HCT116 (cell line): ENCODE measurements around the gene PRKN. TPM values are rescaled to one million over a fixed set of nuclear protein-coding genes. Genes with fewer than 3 reads are reported as not detected.

Experiments used
- ATAC-seq: fragments of 200-7000 bp; cut with Tn5 transposase; 2 replicates; pipeline ENCODE4 v1.9.1; 2020; ENCODE audit warnings: mild to moderate bottlenecking, moderate library complexity
- BruUV-seq: library from RNA; stranded (reverse); fragments of 400-500 nt; replicated peaks from 2 replicates; lab custom pipeline; 2021; lab: Mats Ljungman, UMichigan
- CTCF ChIA-PET: fragments of 300-600 bp; sonication (Branson Sonifier 250); formaldehyde crosslinking; loops from one replicate; lab custom pipeline; 2021; ENCODE audit warnings: antibody characterized with exemption; lab: Charles Lee
- POLR2A ChIA-PET: fragments of 300-600, 350-600 bp; sonication (Branson Sonifier 250); formaldehyde crosslinking; loops from one replicate; lab custom pipeline; 2021; ENCODE audit warnings: antibody characterized with exemption; lab: Charles Lee
- RAD21 ChIA-PET, 2 experiments: fragments of 300-600 bp; sonication (Branson Sonifier 250); formaldehyde crosslinking; loops; one replicate each; lab custom pipeline; 2023; ENCODE audit warnings: low total read pairs in 2 of 2; ENCODE audit not compliant: uncharacterized antibody in 2 of 2, unreplicated experiment in 2 of 2, low non-redundant PET in 1 of 2; lab: Charles Lee
- DNase-seq: peaks from one replicate; pipeline ENCODE4 v3.0.0-alpha.2; 2010; ENCODE audit warnings: low read depth, low spot score
- H2AFZ ChIP-seq: fragments of 200-600 bp; shearing (Covaris generic), sonication (generic); 2 replicates; pipeline ENCODE4 v1.6.1; 2017; ENCODE audit warnings: low read depth, mixed run types, mixed read lengths, antibody characterized with exemption, low read length; ENCODE audit not compliant: poor library complexity, severe bottlenecking
- H3K27ac ChIP-seq: 2 replicates; pipeline ENCODE4 v1.5.1; 2012; ENCODE audit warnings: low read depth, low read length
- H3K27me3 ChIP-seq: fragments of 200-600 bp; sonication (generic); 2 replicates; pipeline ENCODE4 v1.6.1; 2016; ENCODE audit warnings: mixed run types, low read length, mixed read lengths; ENCODE audit not compliant: insufficient read depth
- H3K36me3 ChIP-seq, 2 experiments: fragments of 200-500 bp in 1 of 2; fragments of 200-600 bp in 1 of 2; sonication (Bioruptor generic) in 1 of 2; sonication (generic) in 1 of 2; 2 replicates each; pipeline versions ENCODE4 v1.5.1 to v1.6.1; 2014 to 2016; ENCODE audit warnings: low read length in 2 of 2, inconsistent platforms in 1 of 2, mixed read lengths in 1 of 2, mixed run types in 1 of 2; ENCODE audit not compliant: insufficient read depth in 2 of 2, control insufficient read depth in 1 of 2
- H3K4me1 ChIP-seq, 2 experiments: fragments of 200-600 bp in 1 of 2; sonication (generic) in 1 of 2; 2 replicates each; pipeline versions ENCODE4 v1.5.1 to v1.6.1; 2012 to 2017; ENCODE audit warnings: low read length in 2 of 2, inconsistent platforms in 1 of 2, mild to moderate bottlenecking in 1 of 2, mixed read lengths in 1 of 2, mixed run types in 1 of 2, moderate library complexity in 1 of 2; ENCODE audit not compliant: insufficient read depth in 2 of 2, control insufficient read depth in 1 of 2
- H3K4me2 ChIP-seq: fragments of 200-600 bp; sonication (generic); 2 replicates; pipeline ENCODE4 v1.6.1; 2017; ENCODE audit warnings: mixed run types, low read length, mixed read lengths
- H3K4me3 ChIP-seq, 2 experiments: fragments of 200-600 bp in 1 of 2; sonication (generic) in 1 of 2; replicated peaks in 1 of 2; 2 replicates each; pipeline ENCODE4 v1.5.1; 2011 to 2016; ENCODE audit warnings: low read length in 2 of 2, control low read depth in 1 of 2, low read depth in 1 of 2, mild to moderate bottlenecking in 1 of 2, mixed read lengths in 1 of 2, mixed run types in 1 of 2
- H3K79me2 ChIP-seq: fragments of 200-600 bp; sonication (generic); 2 replicates; pipeline ENCODE4 v1.6.1; 2017; ENCODE audit warnings: mild to moderate bottlenecking, mixed run types, low read length, moderate library complexity, mixed read lengths; ENCODE audit not compliant: insufficient read depth
- H3K9ac ChIP-seq: fragments of 200-600 bp; sonication (generic); 2 replicates; pipeline ENCODE4 v1.6.1; 2016; ENCODE audit warnings: low read length, mixed read lengths
- H3K9me2 ChIP-seq: fragments of 200-600 bp; sonication (generic), shearing (Covaris generic); 2 replicates; pipeline ENCODE4 v1.6.1; 2017; ENCODE audit warnings: mixed run types, mild to moderate bottlenecking, moderate library complexity; ENCODE audit not compliant: insufficient read depth
- H3K9me3 ChIP-seq, 2 experiments: fragments of 200-500 bp in 1 of 2; fragments of 200-600 bp in 1 of 2; sonication (Bioruptor generic) in 1 of 2; sonication (generic) in 1 of 2; 2 replicates each; pipeline ENCODE4 v1.6.1; 2014 to 2017; ENCODE audit warnings: low read length in 2 of 2, mixed read lengths in 2 of 2, inconsistent platforms in 1 of 2, low read depth in 1 of 2, mild to moderate bottlenecking in 1 of 2, mixed run types in 1 of 2, moderate library complexity in 1 of 2; ENCODE audit not compliant: control insufficient read depth in 1 of 2, insufficient read depth in 1 of 2
- H4K20me1 ChIP-seq: fragments of 200-600 bp; sonication (generic), shearing (Covaris generic); 2 replicates; pipeline ENCODE4 v1.6.1; 2017; ENCODE audit warnings: mixed run types, mild to moderate bottlenecking, moderate library complexity; ENCODE audit not compliant: insufficient read depth
- CBX3 ChIP-seq: IDR thresholded peaks from 2 replicates; pipeline ENCODE4 v1.6.1; 2012; ENCODE audit warnings: low read depth
- EGR1 ChIP-seq: IDR thresholded peaks from 2 replicates; pipeline ENCODE4 v1.6.1; 2012; ENCODE audit warnings: low read depth
- EZH2phosphoT487 ChIP-seq: fragments of 200-600 bp; IDR thresholded peaks from 2 replicates; pipeline ENCODE4 v1.6.1; 2018; ENCODE audit warnings: antibody characterized with exemption, borderline replicate concordance
- POLR2AphosphoS5 ChIP-seq: IDR thresholded peaks from 2 replicates; pipeline ENCODE4 v1.6.1; 2011; ENCODE audit warnings: mild to moderate bottlenecking, low read depth, low read length, moderate library complexity
- RAD21 ChIP-seq: IDR thresholded peaks from 2 replicates; pipeline ENCODE4 v1.6.1; 2012; ENCODE audit warnings: low read depth, mild to moderate bottlenecking
- SIN3A ChIP-seq: IDR thresholded peaks from 2 replicates; pipeline ENCODE4 v1.6.1; 2012; ENCODE audit warnings: low read depth
- SP1 ChIP-seq: IDR thresholded peaks from 2 replicates; pipeline ENCODE4 v1.6.1; 2012; ENCODE audit warnings: low read depth
- TCF7L2 ChIP-seq: IDR thresholded peaks from 2 replicates; pipeline ENCODE4 v1.7.0; 2011; ENCODE audit warnings: borderline replicate concordance, inconsistent platforms; ENCODE audit not compliant: insufficient read depth, insufficient read length; ENCODE audit errors: extremely low read depth
- YY1 ChIP-seq: IDR thresholded peaks from 2 replicates; pipeline ENCODE4 v1.6.1; 2011; ENCODE audit warnings: low read length, low read depth, moderate library complexity, mild to moderate bottlenecking; ENCODE audit not compliant: insufficient replicate concordance; ENCODE audit errors: extremely low read depth
- ZFX ChIP-seq: fragments of 450-650 bp; IDR thresholded peaks from 2 replicates; pipeline ENCODE4 v1.6.1; 2017
- intact Hi-C: fragments of 100-400 bp; cut with micrococcal nuclease; formaldehyde crosslinking; loops from 2 replicates; pipeline ENCODE4 v1.10.0; 2022
- total RNA-seq: library from RNA; stranded (reverse); gene quantifications from one replicate; pipeline ENCODE4 v1.2.1, GENCODE V29; 2021; ENCODE audit not compliant: unreplicated experiment
- TF ChIP-seq, protein P1 (sequence below): IDR thresholded peaks from 2 replicates; pipeline ENCODE4 v1.6.1; 2012

PRKN gene
- total RNA-seq, 1 experiment from 2014 or later = 2.6 TPM

GRCh38 chr6:161376367-161376766 is 1351.2 kb downstream of the PRKN start:
- Histone ChIP-seq H3K79me2 (no peaks in the 10 kb centered on the region), H3K4me1 (peaks cover 0 to 3% of the 10 kb centered on the region in 2 experiments; a peak in 1 of 4 replicates), H3K9me2 (no peaks in the 10 kb centered on the region), H3K36me3 (no peaks in the 10 kb centered on the region), H3K4me3 (no peak overlapping the region), H3K27me3 (no peaks in the 10 kb centered on the region), H3K27ac (no peak overlapping the region), H3K9me3 (no peaks in the 10 kb centered on the region), H3K9ac (no peak overlapping the region), H3K4me2 (no peak overlapping the region), H2AFZ (no peak overlapping the region), H4K20me1 (no peaks in the 10 kb centered on the region)
- DNase-seq (no peak), ATAC-seq (no peak)
- ChIA-PET RAD21 (no interaction called here), CTCF (no interaction called here), POLR2A (no interaction called here)
- no TSS peak for BruUV-seq
- intact Hi-C loops = no loop called here
- TF ChIP-seq RAD21 = no peak
- no peak for TF ChIP-seq TCF7L2
- TF ChIP-seq EGR1 = no peak
- no peak for TF ChIP-seq EZH2phosphoT487
- TF ChIP-seq SIN3A = no peak
- TF ChIP-seq, protein P1, sequence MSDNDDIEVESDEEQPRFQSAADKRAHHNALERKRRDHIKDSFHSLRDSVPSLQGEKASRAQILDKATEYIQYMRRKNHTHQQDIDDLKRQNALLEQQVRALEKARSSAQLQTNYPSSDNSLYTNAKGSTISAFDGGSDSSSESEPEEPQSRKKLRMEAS = no peak
- no peak for TF ChIP-seq SP1
- TF ChIP-seq ZFX = no peak
- no peak for TF ChIP-seq YY1
- no peak for TF ChIP-seq POLR2AphosphoS5
- TF ChIP-seq CBX3 = no peak
